GM19452 (cell line): Measurements from ENCODE around the gene TMEM259.

Experiments
- ATAC-seq: cut with Tn5 transposase; IDR thresholded peaks from one replicate; pipeline ENCODE4 v1.9.1; 2021; ENCODE audit not compliant: unreplicated experiment

TMEM259 gene

GRCh38 chr19:964116-964520, 56.8 kb downstream of the TMEM259 start:
- ATAC-seq: no peak

- ATAC-seq: no peak
Measured at GRCh38 chr19:963486-963951, 57.4 kb downstream of the TMEM259 start.

- ATAC-seq: no peak
Measured at GRCh38 chr19:962683-963400, 58.1 kb downstream of the TMEM259 start.

GRCh38 chr19:961866-962620, 58.9 kb downstream of the TMEM259 start:
- no peak for ATAC-seq

- no peak for ATAC-seq
Measured at GRCh38 chr19:960601-960938, 60.4 kb downstream of the TMEM259 start.

GRCh38 chr19:960020-960419, 60.9 kb downstream of the TMEM259 start:
- no peak for ATAC-seq
